ENCODE results near the gene SNED1.

SNED1 gene

GRCh38 chr2:241068942-241069810 lies 70.8 kb downstream of the SNED1 start:
- no peak for FAIRE-seq

- FAIRE-seq, result no peak
Measured at GRCh38 chr2:241069821-241070281, 71.4 kb downstream of the SNED1 start.

GRCh38 chr2:241070361-241070760 lies 71.9 kb downstream of the SNED1 start:
- no peak for FAIRE-seq

- no peak for FAIRE-seq
Measured at GRCh38 chr2:241070811-241071676, 72.6 kb downstream of the SNED1 start.

GRCh38 chr2:241071677-241072111 lies 73.3 kb downstream of the SNED1 start:
- no peak for FAIRE-seq

GRCh38 chr2:241072151-241072550 lies 73.7 kb downstream of the SNED1 start:
- no peak for FAIRE-seq

GRCh38 chr2:241072553-241073165 lies 74.2 kb downstream of the SNED1 start:
- no peak for FAIRE-seq

GRCh38 chr2:241073166-241074064 lies 75.0 kb downstream of the SNED1 start:
- no peak for FAIRE-seq

GRCh38 chr2:241074065-241074818 lies 75.8 kb downstream of the SNED1 start:
- FAIRE-seq, result no peak

GRCh38 chr2:241074901-241075540 lies 76.6 kb downstream of the SNED1 start:
- FAIRE-seq, result no peak

- FAIRE-seq, result no peak
Measured at GRCh38 chr2:241080405-241081189, 82.2 kb downstream of the SNED1 start.

GRCh38 chr2:241081190-241081642 lies 82.8 kb downstream of the SNED1 start:
- no peak for FAIRE-seq

GRCh38 chr2:241081643-241082340 lies 83.4 kb downstream of the SNED1 start:
- no peak for FAIRE-seq

- FAIRE-seq, result no peak
Measured at GRCh38 chr2:241082341-241083090, 84.1 kb downstream of the SNED1 start.

- FAIRE-seq, result no peak
Measured at GRCh38 chr2:241083091-241083415, 84.6 kb downstream of the SNED1 start.

GRCh38 chr2:241084856-241085444 lies 86.5 kb downstream of the SNED1 start:
- FAIRE-seq, result no peak

GRCh38 chr2:241087420-241088268 lies 89.2 kb downstream of the SNED1 start:
- no peak for FAIRE-seq

Data from colon (tissue), 2 donors.